Fibroblast of upper back skin (primary cell): Measurements from ENCODE around the gene CDC42EP1.
"Not testable (repeated sequence)": the region's sequence is repeated elsewhere in the genome, so short reads cannot be mapped to it uniquely, and the experiment has no call there.

Experiments used
- DNase-seq: peaks from one replicate; pipeline ENCODE4 v3.0.0-alpha.2; 2013

The CDC42EP1 gene

DNA sequence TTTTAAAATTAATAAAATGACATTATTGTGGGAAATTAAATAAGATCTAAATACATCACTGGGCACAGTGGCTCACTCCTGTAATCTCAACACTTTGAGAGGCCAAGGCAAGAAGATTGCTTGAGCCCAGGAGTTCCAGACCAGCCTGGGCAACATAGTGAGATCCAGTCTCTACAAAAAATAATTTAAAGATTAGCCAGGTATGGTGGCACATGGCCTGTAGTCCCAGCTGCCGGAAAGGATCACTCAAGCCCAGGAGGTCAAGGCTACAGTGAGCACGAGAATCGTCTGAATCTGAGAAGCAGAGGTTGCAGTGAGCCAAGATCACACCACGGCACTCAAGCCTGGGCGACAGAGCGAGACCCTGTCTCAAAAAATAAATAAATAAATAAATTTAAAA, 25.1 kb upstream of the CDC42EP1 start:
- DNase-seq, result no peak

GRCh38 chr22:37538590-37539357, 21.5 kb upstream of the CDC42EP1 start:
- DNase-seq, result peak; percentile 91

GRCh38 chr22:37539790-37540189, 20.5 kb upstream of the CDC42EP1 start:
- not testable (repeated sequence) for DNase-seq

GRCh38 chr22:37542416-37542815, 17.9 kb upstream of the CDC42EP1 start:
- DNase-seq, result not testable (repeated sequence)

GRCh38 chr22:37542959-37543358, 17.3 kb upstream of the CDC42EP1 start:
- no peak for DNase-seq

DNA sequence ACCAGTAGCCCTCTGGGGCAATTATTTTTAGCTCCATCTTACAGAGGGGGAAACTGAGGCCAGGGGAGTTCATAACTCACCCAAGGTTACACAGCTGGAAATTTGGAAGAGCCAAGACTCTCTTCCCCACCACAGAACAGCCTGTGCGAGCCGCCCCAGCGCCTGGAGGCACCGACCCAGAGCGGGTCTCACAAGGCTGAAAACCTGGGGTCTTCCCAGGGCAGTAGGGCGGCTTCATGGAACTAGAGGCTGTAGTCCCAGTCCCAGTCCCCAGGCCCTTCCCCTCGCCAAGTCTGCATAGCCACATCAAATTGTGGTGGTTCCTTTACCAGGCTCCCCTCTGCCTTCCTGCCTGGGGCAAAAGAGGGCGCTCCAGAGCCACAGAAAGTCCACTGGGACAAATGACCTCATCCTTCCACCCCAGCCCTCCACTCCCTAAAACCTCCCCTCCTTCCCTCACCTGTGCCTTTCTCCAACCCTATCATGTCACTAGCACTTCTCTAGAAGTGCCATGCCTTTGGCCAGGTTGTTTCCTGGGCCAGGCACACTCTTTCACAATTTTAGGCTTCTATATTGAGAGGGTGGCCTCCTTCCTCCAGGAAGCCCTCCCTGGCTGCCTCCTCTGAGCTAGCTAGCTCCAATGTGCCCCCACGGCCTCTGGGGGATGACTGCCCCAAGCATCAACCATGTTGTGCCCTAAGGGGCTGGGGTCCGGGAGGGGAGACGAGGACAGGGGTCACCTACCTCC, 15.2 kb upstream of the CDC42EP1 start:
- peak; percentile 63 for DNase-seq

GRCh38 chr22:37545703-37546436, 14.4 kb upstream of the CDC42EP1 start:
- DNase-seq, result peak; percentile 97

DNA sequence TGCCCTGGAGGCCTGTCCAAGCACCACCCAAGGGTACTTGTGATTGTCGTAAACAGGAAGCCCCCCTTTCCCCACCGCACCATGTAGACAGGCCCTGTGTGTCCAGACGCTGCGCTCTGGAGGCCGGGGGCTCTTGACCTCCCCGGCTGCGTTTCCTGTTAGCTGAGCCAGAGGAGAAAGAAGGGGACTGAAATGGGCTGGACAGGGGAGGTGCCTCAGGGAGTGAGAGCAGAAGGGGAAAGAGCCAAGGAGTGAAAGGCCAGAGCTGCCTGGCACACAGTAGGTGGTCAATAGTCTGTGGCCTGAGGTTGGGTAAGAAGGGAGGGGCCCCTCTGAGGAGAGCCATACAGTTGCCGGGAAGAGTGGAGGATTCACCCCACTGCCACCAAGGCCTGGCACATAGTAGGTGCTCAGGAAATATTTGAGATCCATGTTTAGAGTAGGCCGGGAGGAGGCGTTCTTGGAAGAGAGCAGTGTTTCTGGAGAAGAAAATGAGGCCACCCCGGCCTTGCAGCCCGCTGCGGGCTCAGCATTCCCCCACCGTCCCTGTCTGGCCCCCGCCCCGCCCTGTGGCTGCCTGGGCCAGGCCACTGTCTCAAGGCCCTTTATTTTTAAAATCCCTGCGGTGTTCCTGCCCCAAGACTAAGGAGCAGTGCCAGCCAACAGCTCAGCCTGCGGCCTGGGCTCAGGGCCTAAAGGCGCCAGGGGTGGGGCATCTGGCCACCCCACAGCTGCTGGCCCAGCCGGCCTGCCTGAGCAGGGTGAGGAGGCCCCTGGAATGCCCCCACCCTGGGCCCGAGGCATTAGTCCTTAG, 13.6 kb upstream of the CDC42EP1 start:
- no peak for DNase-seq

GRCh38 chr22:37547251-37547741, 13.0 kb upstream of the CDC42EP1 start:
- DNase-seq, result no peak

DNA sequence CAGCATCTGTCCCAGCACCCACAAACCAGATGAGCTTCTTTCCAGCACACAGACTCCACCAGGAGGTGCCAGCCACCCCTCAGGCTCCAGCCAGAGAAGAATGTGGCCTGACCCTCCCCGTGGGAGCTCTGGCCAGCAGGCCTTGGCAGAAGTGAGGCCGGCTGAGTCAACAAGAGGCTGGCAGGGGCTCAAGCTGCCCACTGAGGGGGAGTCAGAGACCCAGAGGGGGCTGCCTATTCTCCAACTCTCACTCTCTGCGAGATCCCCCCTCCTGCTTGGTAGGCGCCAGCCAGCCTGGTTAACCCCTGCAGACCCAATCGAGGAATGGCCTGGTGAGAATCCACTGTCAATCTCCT, 10.6 kb upstream of the CDC42EP1 start:
- DNase-seq, result no peak

- DNase-seq, result not testable (repeated sequence)
These were observed 9.4 kb upstream of the CDC42EP1 start for GRCh38 chr22:37550921-37551320.

- no peak for DNase-seq
These were observed 8.3 kb upstream of the CDC42EP1 start for GRCh38 chr22:37551981-37552380.

DNA sequence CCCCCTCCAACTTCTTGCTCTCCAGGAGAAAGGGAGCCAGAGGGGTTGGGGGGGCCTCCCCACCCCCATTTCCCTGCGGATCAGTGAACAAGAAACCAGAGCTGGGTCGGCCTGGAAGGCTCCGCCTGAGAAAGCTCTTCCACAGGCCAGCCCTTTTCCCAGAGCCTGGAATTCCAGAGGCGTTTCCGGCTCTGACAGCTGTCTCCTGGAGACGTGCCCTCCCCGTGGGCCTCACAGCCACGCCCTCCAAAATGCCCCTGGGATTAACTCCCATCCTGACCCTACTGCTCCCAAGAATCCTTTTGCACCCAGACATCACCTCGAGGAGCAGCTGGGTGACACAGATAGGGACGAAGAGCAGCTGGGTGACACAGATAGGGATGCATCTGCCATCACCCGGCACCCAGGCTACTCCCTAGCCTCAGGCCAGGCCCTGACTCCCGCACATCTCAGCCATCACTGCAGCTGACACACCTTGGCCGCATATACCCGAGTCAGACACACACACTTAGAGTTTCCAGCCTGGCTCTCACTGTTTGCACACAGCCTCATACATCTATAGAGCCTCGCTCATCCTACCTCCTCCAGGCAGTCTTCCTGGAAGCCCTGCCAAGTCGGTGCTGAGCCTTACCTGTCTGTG, 7.6 kb upstream of the CDC42EP1 start:
- peak; percentile 79 for DNase-seq

DNA sequence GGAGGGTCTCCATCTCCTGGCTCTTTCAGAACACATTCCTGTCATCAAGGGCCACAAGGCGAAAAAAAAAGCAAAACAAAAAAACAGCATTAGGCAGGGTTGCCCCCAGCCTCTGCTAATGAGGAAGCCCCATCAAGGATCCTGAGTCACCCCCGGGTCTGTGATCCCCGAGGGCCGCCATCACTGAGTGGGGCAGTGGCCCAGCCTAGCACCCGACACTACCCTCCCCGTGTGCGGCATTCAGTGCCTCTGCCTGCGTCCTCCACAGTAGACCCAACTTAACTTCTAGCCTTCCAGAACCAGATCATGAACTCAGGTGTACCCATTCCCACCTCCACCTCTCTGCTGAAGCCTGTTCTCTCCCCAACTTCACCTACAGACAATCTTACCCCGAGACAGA, 6.6 kb upstream of the CDC42EP1 start:
- no peak for DNase-seq

DNA sequence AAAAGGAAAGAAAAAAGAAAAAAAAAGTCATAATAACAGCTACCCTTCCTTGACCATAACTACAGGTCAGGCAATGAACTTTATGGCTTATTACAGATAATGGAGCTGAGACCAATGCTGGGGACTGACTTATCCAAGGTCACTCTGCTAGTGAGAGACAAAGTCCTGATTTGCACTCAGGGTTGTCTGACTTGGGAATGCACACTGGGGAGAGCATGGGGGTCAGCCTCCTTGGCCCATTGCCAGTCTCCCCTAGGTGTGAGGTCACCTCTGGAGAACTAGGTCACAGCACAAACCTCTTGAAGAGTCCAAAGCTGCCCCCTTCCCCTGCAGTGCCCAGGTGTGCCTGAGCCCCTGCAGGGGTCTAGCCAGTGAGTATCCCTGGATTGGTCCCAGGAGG, 5.3 kb upstream of the CDC42EP1 start:
- no peak for DNase-seq

DNA sequence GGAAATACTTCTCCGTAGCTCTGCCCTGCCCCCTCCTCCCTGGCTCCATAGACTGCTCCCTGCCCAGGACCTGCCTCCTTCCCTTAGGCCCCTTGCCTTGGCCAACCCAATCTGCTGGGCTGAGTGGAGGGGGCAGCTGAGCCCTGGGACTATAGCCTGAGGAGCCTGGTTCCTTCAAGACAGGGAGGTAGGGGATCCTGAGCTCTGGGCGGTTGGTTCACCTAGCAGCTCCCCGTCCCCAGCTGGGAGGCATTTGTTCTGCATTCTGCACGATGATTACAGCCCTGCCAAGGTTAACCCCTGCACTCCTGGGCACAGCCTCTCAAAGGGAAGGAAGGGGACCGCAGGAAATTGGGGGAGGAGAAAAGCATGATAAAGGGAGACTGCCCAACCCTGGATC, 3.6 kb upstream of the CDC42EP1 start:
- DNase-seq, result no peak

DNA sequence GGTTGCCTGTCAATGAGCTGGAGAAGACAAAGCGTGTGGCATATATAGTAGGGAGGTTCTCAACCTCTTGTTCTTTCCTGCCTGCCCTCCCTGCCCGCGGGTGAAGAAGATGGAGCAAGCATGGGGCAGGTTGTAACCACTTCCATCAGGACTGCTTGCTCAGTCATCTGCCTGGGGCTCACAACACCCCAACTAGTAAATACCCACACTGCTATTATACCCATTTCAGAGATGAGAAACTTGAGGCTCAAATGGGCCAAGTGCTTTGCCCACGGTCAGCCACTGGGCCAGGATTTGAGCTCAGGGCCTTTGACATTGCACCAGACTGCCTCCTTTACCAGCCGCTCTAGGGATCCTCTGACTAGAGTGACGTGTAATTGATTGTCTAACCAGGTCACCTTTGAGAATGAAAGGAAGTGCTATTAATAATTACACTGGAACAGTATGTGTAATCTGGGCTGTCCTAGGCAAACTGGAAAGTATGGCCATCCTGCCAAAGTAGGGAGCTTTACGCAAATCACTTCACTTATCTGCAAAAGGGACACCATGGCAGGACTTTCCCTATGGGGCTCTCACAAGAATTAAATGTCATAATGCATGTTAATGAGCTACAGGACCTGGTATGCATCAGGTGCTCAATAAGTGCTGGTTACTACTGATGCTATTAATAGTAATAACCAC, 2.8 kb upstream of the CDC42EP1 start:
- no peak for DNase-seq

DNA sequence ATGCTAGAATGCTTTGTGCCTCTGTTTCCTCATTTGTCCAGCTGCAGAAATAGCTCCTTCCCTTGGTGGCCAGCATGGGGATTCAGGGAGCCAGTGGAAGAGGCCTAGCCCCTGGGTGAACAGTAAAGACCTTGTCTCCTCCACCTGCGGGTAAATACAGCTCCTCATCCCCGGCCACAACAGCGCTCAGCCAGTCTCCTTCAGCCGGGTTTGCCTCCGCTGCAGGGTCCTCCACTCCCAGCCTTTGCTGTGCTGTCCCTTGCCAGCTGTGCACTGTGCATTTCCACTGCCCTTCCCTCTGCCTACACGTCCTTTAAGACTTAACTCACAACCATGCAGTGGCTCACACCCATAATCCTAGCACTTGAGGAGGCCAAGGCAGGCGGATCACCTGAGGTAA, 1.5 kb upstream of the CDC42EP1 start:
- DNase-seq, result no peak

DNA sequence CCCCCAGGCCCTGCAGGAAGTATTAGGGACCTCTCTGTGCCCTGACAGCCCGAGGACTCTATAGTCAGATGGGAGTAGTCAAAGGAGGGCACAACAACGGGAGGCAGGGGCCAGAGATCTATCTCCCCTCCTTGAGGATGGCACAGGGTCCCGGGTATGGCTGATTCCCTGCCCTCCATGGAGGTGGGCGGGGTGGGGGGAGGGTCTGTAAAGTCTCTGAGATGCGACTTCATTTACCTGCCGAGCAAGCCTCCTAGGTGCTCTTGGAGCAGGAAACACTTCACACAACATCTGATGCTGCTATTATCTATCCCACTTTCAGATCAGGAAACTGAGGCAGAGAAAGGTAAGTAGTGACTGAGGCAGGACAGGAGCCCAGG, 769 bp upstream of the CDC42EP1 start:
- no peak for DNase-seq

DNA sequence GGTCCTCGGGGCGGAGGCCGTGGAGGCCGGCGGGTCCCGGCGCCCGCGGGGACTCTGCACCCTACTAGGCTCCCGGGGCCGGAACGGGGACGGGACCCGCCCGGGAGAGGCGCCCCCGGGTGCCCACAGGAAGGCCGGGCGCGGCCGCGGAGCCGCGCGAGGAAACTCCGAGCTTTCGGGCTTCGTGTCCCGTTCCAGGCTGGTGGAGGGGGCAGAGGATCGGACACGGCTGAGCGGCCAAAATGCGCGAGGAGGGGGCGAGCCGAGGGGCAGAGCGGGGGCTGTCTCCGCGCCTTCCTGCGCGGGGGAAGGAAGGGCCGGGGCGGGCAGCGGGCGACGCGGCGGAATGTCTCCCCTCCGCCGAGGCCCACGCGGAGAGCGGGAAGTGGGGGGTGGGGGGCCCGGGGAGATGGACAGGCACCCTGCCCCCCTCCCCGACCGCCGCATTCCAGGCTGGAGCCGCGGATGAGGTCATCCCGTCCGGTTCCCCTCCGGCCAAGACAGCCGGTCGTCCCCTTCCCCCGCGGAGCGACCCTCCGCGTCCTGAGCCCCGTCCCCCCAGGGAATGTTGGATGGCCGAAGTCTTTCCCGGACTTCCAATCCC, 430 bp downstream of the CDC42EP1 start:
- DNase-seq, result peak; percentile 78
